ENCODE data around the gene ENGASE.
"Not testable (repeated sequence)": the region's sequence is repeated elsewhere in the genome, so short reads cannot be mapped to it uniquely, and the experiment has no call there.

The ENGASE gene

GRCh38 chr17:79054200-79054960 lies 20.2 kb upstream of the ENGASE start:
- DNase-seq: no peak

- DNase-seq: no peak
Measured at GRCh38 chr17:79055197-79055596, 19.4 kb upstream of the ENGASE start.

GRCh38 chr17:79057737-79058385 lies 16.8 kb upstream of the ENGASE start:
- DNase-seq: no peak

- no peak for DNase-seq
Measured at GRCh38 chr17:79062691-79063090, 11.9 kb upstream of the ENGASE start.

- DNase-seq: no peak
Measured at GRCh38 chr17:79064026-79064425, 10.6 kb upstream of the ENGASE start.

GRCh38 chr17:79065105-79065670 lies 9.4 kb upstream of the ENGASE start:
- no peak for DNase-seq

- DNase-seq: no peak
Measured at GRCh38 chr17:79066963-79067362, 7.7 kb upstream of the ENGASE start.

GRCh38 chr17:79070266-79070880 lies 4.3 kb upstream of the ENGASE start:
- DNase-seq: no peak

- DNase-seq: no peak
Measured at GRCh38 chr17:79071161-79071740, 3.4 kb upstream of the ENGASE start.

- DNase-seq: no peak
Measured at GRCh38 chr17:79072544-79072943, 2.1 kb upstream of the ENGASE start.

- DNase-seq: no peak
Measured at GRCh38 chr17:79073016-79073705, 1.5 kb upstream of the ENGASE start.

- no peak for DNase-seq
Measured at GRCh38 chr17:79073706-79074088, 927 bp upstream of the ENGASE start.

GRCh38 chr17:79074121-79074648 lies 439 bp upstream of the ENGASE start:
- not testable (repeated sequence) for DNase-seq

GRCh38 chr17:79075446-79075750 lies 774 bp downstream of the ENGASE start:
- DNase-seq: no peak

GRCh38 chr17:79075861-79076406 lies 1.3 kb downstream of the ENGASE start:
- no peak for DNase-seq

- no peak for DNase-seq
Measured at GRCh38 chr17:79077587-79077986, 3.0 kb downstream of the ENGASE start.

- no peak for DNase-seq
Measured at GRCh38 chr17:79078476-79079190, 4.0 kb downstream of the ENGASE start.

GRCh38 chr17:79079421-79080200 lies 5.0 kb downstream of the ENGASE start:
- DNase-seq: no peak

GRCh38 chr17:79080349-79080748 lies 5.7 kb downstream of the ENGASE start:
- no peak for DNase-seq

GRCh38 chr17:79080761-79081290 lies 6.2 kb downstream of the ENGASE start:
- no peak for DNase-seq

Measured in NCI-H1436 treated with DMSO at 0.1 percent for 48 hours (cell line).